AG09309 (cell line): ENCODE results near the gene CACNA1E.
"Not testable (repeated sequence)": the region's sequence is repeated elsewhere in the genome, so short reads cannot be mapped to it uniquely, and the experiment has no call there.

Source experiments
- DNase-seq: peaks from one replicate; pipeline ENCODE4 v3.0.0-alpha.2; 2010; ENCODE audit warnings: low read depth
- H3K4me3 ChIP-seq: 2 replicates; pipeline ENCODE4 v1.5.1; 2011; ENCODE audit warnings: mild to moderate bottlenecking, low read depth, low read length, moderate library complexity; ENCODE audit not compliant: control insufficient read depth
- TF ChIP-seq, protein P1 (sequence below): IDR thresholded peaks from 2 replicates; pipeline ENCODE4 v1.5.1; 2011; ENCODE audit warnings: mild to moderate bottlenecking, low read depth, low read length, inconsistent platforms; ENCODE audit not compliant: insufficient read depth, control insufficient read depth; ENCODE audit errors: missing control alignments

The CACNA1E gene

DNA sequence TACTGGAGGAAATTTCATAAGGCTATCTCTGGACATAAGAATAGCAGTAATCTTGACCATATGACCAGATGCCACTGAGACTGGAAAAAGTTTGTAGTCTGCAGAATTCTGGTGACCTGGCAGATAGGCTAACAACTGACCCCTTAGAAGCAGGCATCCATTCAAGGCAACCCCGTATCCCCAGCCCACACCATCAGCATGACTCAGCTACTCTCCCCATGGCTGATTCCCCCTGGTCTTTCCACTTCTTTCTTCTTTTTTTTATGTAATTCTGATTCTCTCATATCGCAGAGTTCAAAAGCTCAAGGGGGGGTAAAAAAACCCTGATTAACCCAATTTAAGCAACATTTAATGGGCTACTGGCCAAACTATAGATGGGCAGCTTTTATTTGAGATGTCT lies 335.1 kb downstream of the CACNA1E start:
- DNase-seq, result no peak
- no peak overlapping the region for H3K4me3 ChIP-seq
- TF ChIP-seq, protein P1, sequence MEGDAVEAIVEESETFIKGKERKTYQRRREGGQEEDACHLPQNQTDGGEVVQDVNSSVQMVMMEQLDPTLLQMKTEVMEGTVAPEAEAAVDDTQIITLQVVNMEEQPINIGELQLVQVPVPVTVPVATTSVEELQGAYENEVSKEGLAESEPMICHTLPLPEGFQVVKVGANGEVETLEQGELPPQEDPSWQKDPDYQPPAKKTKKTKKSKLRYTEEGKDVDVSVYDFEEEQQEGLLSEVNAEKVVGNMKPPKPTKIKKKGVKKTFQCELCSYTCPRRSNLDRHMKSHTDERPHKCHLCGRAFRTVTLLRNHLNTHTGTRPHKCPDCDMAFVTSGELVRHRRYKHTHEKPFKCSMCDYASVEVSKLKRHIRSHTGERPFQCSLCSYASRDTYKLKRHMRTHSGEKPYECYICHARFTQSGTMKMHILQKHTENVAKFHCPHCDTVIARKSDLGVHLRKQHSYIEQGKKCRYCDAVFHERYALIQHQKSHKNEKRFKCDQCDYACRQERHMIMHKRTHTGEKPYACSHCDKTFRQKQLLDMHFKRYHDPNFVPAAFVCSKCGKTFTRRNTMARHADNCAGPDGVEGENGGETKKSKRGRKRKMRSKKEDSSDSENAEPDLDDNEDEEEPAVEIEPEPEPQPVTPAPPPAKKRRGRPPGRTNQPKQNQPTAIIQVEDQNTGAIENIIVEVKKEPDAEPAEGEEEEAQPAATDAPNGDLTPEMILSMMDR, result no peak

DNA sequence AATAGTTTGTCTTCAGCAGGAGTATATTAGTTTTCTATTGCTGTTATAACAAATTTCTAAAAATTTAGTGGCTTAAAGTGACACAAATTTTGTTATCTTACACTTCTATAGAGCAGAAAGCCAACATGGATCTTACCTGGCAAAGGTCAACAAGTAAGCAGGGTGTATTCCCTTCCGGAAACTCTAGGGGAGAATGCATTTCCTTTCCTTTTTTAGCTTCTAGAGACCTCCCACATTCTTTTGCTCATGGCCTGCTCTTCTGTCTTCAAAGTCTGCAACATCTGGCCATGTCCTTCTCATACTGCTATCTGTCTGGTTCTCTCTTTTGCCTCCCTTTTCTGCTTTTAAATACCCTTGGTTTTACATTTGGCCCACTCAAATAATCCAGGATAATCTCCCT lies 335.6 kb downstream of the CACNA1E start:
- TF ChIP-seq, protein P1, result no peak
- no peak for DNase-seq
- no peak overlapping the region for H3K4me3 ChIP-seq

DNA sequence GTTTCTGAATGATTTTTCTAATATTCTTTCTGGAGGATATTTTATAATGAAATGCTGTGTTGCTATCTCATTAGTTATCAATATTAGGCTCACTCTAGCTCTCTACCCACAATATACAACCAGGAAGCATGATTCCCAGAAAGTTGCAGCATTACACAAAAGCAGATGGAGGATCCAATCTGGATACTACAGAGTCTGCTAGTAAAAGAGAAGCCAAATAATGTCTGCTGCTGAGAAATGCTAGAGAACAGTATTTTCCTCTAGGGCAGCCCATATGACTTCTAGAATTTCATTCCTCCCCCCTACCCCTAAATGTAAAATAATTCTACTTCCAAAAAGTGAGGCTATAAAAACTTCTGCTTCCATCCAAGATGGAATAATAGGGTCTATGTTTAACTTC lies 338.4 kb downstream of the CACNA1E start:
- H3K4me3 ChIP-seq, result no peak overlapping the region
- no peak for DNase-seq
- TF ChIP-seq, protein P1, result no peak

DNA sequence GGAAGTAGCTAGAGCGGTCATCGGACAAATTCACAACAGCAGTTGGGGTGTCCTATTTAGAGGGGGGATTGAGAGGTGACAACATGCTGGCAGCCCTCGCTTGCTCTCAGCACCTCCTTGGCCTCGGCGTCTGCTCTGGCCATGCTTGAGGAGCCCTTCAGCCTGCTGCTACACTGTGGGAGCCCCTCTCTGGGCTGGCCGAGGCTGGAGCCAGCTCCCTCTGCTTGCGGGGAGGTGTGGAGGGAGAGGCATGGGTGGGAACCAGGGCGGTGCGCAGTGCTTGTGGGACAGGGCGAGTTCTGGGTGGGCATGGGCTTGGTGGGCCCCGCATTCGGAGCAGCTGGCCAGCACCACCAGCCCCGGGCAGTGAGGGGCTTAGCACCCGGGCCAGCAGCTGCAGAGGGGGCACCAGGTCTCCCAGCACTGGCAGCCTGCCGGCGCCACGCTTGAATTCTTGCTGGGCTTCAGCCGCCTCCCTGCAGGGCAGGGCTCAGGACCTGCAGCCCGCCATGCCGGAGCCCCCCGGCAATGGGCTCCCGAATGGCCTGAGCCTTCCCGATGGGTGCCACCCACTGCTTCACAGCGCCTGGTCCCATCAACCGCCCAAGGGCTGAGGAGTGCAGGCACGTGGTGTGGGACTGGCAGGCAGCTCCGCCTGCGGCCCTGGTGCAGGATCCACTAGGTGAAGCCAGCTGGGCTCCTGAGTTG lies 349.0 kb downstream of the CACNA1E start:
- DNase-seq, result not testable (repeated sequence)

DNA sequence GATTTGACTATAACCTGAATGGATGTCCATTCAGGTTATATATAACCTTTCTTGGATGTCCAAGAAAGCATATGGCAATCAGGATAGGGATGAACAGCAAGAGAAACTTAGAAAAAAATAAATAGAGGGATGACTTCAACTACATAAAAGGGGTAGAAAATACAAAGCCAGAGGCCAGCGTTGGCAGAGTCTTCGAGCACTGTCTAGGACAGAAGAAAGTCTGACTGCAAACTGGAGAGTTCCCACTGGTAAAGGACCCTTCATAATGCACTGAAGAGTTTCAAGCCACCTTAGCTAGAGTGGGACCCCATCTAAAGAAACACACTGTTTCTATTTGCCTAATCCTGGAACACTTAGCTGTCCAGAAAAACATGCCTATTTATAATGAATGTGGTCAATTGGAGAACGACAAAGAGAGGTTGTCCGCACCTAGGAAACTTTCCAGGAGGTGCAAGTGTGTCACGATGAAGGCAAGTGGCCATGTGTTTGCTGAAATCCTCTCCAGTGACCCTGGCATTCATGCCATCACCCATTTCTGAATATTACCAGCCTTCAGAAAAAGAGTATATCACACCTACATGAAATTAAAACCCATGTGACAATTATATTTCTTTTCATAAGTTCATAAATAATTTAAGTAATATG lies 362.8 kb downstream of the CACNA1E start:
- no peak overlapping the region for H3K4me3 ChIP-seq
- TF ChIP-seq, protein P1, result no peak
- no peak for DNase-seq

More for the DNA sequence above, 349.0 kb downstream of the CACNA1E start:
- H3K4me3 ChIP-seq, result not testable (repeated sequence)

DNA sequence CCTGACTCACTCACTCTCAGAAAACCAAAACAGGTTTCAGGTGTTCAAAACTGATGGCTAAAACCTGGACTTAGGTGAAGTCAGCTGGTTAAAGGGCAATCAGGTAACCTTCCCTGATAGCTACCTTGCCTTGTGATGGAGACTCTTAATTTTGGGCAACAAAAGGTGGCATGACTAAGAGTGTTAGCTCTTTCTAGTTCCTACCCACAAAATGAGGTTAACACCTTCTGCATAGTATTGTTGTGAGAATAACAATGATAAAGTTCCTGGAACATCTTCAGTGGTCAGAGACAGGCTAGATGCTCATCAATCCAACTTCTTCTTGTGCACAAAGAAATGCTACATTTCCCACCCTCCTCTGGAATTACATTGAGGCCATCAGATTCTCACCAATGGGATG lies 363.4 kb downstream of the CACNA1E start:
- H3K4me3 ChIP-seq, result no peak overlapping the region
- DNase-seq, result no peak
- TF ChIP-seq, protein P1, result no peak

DNA sequence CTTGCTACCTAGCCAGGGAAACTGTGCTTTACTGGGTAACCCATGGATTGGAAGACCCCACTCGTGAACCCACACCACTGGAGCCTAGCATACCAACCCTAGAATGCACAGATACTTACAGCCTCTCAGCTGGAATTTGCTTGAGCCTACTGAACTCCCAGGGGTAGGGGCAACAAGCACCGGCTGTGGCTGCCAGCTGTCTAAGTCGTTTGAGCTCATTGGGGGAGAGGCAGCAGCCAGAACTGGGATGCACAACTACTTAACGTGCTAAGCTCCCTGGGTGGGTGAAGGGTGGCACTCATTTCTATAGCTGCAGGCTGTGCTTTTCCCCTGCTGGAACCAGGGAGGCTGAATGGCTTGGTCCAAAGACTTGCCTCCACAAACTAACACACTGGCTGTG lies 365.8 kb downstream of the CACNA1E start:
- TF ChIP-seq, protein P1, result no peak
- no peak for DNase-seq
- no peak overlapping the region for H3K4me3 ChIP-seq

DNA sequence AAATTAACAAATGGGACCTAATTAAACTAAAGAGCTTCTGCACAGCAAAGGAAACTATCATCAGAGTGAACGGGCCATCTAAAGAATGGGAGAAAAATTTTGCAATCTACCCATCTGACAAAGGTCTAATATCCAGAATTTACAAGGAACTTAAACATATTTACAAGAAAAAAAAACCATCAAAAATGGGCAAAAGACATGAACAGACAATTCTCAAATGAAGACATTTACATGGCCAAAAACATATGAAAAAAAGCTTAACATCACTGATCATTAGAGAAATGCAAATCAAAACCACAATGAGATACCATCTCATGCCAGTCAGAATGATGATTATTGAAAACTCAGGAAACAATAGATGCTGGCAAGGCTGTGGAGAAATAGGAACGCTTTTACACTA lies 370.9 kb downstream of the CACNA1E start:
- not testable (repeated sequence) for H3K4me3 ChIP-seq

More for the DNA sequence above, 370.9 kb downstream of the CACNA1E start:
- DNase-seq, result not testable (repeated sequence)
